CD4-positive, CD25-positive, alpha-beta regulatory T cell (primary cell): ENCODE data around the gene UGDH. TPM values are rescaled to one million over a fixed set of nuclear protein-coding genes. Genes with fewer than 3 reads are reported as not detected.
A peak's percentile ranks its signal among the peaks of the same experiment; 100 is the strongest.
"Not testable (repeated sequence)": the region's sequence is repeated elsewhere in the genome, so short reads cannot be mapped to it uniquely, and the experiment has no call there.

ENCODE experiments used
- ATAC-seq, 2 donors: fragments of 150-1000 bp; cut with Tn5 transposase; one replicate each; pipeline ENCODE4 v1.10.0; 2021; ENCODE audit warnings: low read depth in 2 of 2, moderate number of reproducible peaks in 2 of 2, moderate library complexity in 1 of 2
- DNase-seq, 3 donors: peaks; one replicate each; pipeline versions ENCODE4 v3.0.0 to v3.0.0-alpha.2; 2012 to 2022; ENCODE audit warnings: mixed read lengths in 1 of 3
- H3K27ac ChIP-seq: one replicate; pipeline ENCODE4 v1.7.0; 2013; ENCODE audit warnings: mild to moderate bottlenecking, low read length; ENCODE audit not compliant: insufficient read depth, poor library complexity, severe bottlenecking
- H3K27me3 ChIP-seq: one replicate; pipeline ENCODE4 v1.7.0; 2013; ENCODE audit warnings: low read length; ENCODE audit not compliant: control insufficient read depth, insufficient read depth
- H3K36me3 ChIP-seq: one replicate; pipeline ENCODE4 v1.7.0; 2013; ENCODE audit warnings: mild to moderate bottlenecking, low read length, moderate library complexity; ENCODE audit not compliant: control insufficient read depth, insufficient read depth
- H3K4me1 ChIP-seq: 2 replicates; pipeline ENCODE4 v1.7.0; 2013; ENCODE audit warnings: mild to moderate bottlenecking, low read length; ENCODE audit not compliant: insufficient read depth, control insufficient read depth, poor library complexity, severe bottlenecking
- H3K4me3 ChIP-seq: one replicate; pipeline ENCODE4 v1.7.0; 2013; ENCODE audit warnings: low read depth, mild to moderate bottlenecking, low read length, moderate library complexity
- H3K9me3 ChIP-seq, 2 experiments: 1 replicate in 1 of 2; 2 replicates in 1 of 2; pipeline ENCODE4 v1.7.0; 2013; ENCODE audit warnings: low read length in 2 of 2, mild to moderate bottlenecking in 1 of 2, moderate library complexity in 1 of 2; ENCODE audit not compliant: control insufficient read depth in 2 of 2
- H3K27ac Mint-ChIP-seq, 3 donors: one replicate each; pipeline ENCODE4 v1.8.0; 2020 to 2022; ENCODE audit warnings: mild to moderate bottlenecking in 3 of 3, mixed read lengths in 3 of 3, moderate library complexity in 2 of 3
- H3K27me3 Mint-ChIP-seq: one replicate; pipeline ENCODE4 v1.8.0; 2022; ENCODE audit warnings: mild to moderate bottlenecking, mixed read lengths
- H3K36me3 Mint-ChIP-seq: one replicate; pipeline ENCODE4 v1.8.0; 2020; ENCODE audit warnings: mixed read lengths
- H3K4me1 Mint-ChIP-seq, 4 donors: one replicate each; pipeline ENCODE4 v1.8.0; 2020 to 2022; ENCODE audit warnings: mixed read lengths in 4 of 4, mild to moderate bottlenecking in 1 of 4
- H3K4me3 Mint-ChIP-seq, 4 donors: one replicate each; pipeline ENCODE4 v1.8.0; 2020 to 2022; ENCODE audit warnings: mild to moderate bottlenecking in 4 of 4, mixed read lengths in 4 of 4, moderate library complexity in 3 of 4
- H3K9me3 Mint-ChIP-seq, 7 donors: one replicate each; pipeline ENCODE4 v1.8.0; 2020 to 2022; ENCODE audit warnings: mixed read lengths in 7 of 7, mild to moderate bottlenecking in 3 of 7, moderate library complexity in 2 of 7
- polyA plus RNA-seq, 4 donors: library from polyadenylated mRNA; unstranded; fragments of 300-500 nt; fragmentation: Illumina TruSeq; gene quantifications; one replicate each; pipeline ENCODE4 v1.2.3, GENCODE V29; 2021
- total RNA-seq: library from RNA; stranded (reverse); gene quantifications from one replicate; pipeline ENCODE4 v1.2.3, GENCODE V29; 2022

UGDH gene
- total and polyA plus RNA-seq, 5 donors from 2014 or later, result 6.7 to 23.1 (median 18.9) TPM

DNA sequence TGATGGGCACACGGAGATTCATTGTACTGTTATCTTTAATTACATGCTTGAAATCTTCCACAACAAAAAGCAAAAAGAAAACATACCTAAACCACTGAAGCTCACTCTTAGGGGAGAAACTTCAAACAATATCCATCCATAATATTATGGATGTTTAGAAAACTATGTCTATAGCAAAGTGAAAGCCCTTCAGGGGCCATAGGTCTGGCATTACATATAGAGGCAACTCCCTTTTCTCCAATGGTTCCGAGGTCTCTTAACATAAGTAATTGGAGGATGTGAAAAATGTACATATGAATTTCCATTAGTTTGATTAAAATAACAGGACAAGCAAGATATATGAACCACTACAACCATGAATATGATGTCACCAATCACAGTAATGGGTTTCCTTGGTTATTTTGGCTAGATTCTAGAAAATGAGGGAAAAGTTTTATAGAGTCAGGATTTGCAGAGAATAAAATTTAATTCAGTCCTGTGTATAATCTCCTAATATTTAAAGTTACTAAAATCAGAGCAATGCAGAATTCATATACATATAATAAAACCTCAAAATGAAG, 10.8 kb downstream of the UGDH start:
- Histone ChIP-seq H3K27me3 (no peaks in the 10 kb centered on the region), H3K4me3 (no peak overlapping the region), H3K9me3 (no peaks in the 10 kb centered on the region), H3K36me3 (peaks cover 5% of the 10 kb centered on the region), H3K4me1 (no peaks in the 10 kb centered on the region), H3K27ac (no peak overlapping the region)
- Mint-ChIP-seq H3K27ac (no peak overlapping the region), H3K9me3 (no peaks in the 10 kb centered on the region), H3K36me3 (peaks cover 13% of the 10 kb centered on the region), H3K4me1 (peaks cover 0 to under 1% (median 0%) of the 10 kb centered on the region in 4 donors), H3K27me3 (no peaks in the 10 kb centered on the region), H3K4me3 (no peak overlapping the region)
- ATAC-seq, result no peak
- no peak for DNase-seq

DNA sequence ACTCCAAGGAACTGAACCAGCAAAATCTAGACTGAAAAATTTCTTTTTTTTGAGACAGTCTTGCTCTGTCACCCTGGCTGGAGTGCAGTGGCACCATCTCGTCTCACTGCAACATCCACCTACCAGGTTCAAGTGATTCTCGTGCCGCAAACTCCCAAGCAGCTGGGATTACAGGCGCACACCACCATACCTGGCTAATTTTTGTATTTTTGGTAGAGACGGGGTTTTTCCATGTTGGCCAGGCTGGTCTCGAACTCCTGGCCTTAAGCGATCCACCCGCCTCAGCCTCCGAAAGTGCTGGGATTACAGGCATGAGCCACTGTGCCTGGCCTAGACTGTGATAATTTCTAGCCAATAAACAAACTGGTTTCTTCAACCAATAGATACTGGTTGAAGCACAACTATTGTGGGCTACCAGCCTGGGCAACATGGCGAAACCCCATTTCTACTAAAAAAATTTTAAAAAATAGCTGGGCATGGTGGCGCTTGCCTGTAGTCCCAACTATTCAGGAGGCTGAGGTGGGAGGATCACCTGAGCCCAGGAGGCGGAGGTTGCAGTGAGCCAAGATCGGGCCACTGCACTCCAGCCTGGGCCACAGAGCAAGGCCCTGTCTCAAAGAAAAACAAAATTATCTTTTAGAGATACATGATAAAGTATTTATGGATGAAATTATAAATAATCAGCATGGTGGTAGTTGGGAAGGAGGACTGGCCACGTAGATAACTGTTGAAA, 11.4 kb downstream of the UGDH start:
- not testable (repeated sequence) for DNase-seq, H3K4me1 Mint-ChIP-seq, H3K4me3 Mint-ChIP-seq, H3K27ac ChIP-seq, H3K27ac Mint-ChIP-seq, H3K36me3 ChIP-seq, H3K9me3 ChIP-seq, H3K4me3 ChIP-seq, H3K9me3 Mint-ChIP-seq, H3K4me1 ChIP-seq, H3K27me3 Mint-ChIP-seq, ATAC-seq, H3K27me3 ChIP-seq
- H3K36me3 Mint-ChIP-seq, result peaks cover 13% of the 10 kb centered on the region

GRCh38 chr4:39514888-39515401, 12.3 kb downstream of the UGDH start:
- no peaks in the 10 kb centered on the region for H3K9me3 Mint-ChIP-seq
- Histone ChIP-seq H3K36me3 (peaks cover 16% of the 10 kb centered on the region), H3K27ac (no peak overlapping the region), H3K9me3 (no peaks in the 10 kb centered on the region), H3K4me3 (no peak overlapping the region), H3K4me1 (no peaks in the 10 kb centered on the region), H3K27me3 (no peaks in the 10 kb centered on the region)
- no peaks in the 10 kb centered on the region for H3K27me3 Mint-ChIP-seq
- peaks cover 19% of the 10 kb centered on the region for H3K36me3 Mint-ChIP-seq
- DNase-seq (no peak), ATAC-seq (no peak)
- no peak overlapping the region for H3K27ac Mint-ChIP-seq
- H3K4me3 Mint-ChIP-seq, result no peak overlapping the region
- H3K4me1 Mint-ChIP-seq, result no peaks in the 10 kb centered on the region

DNA sequence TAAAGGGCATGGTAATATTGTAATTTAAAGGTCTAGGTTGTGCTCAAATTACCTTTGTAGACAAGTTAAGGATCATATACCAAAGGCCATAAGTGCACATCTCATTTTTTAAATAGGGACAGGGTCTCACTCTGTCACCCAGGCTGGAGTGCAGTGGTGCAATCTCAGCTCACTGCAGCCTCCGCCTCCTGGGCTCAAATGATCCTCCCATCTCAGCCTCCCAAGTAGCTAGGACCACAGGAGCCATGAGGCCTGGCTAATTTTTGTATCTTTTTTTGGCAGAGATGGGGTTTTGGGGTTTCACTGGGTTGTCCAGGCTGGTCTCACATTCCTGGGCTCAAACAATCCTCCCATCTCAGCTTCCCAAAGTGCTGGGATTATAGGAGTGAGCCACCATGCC, 13.0 kb downstream of the UGDH start:
- not testable (repeated sequence) for H3K9me3 Mint-ChIP-seq, H3K4me1 Mint-ChIP-seq, ATAC-seq, H3K4me3 ChIP-seq, H3K27me3 ChIP-seq, H3K4me3 Mint-ChIP-seq, H3K27ac Mint-ChIP-seq, H3K9me3 ChIP-seq, H3K27ac ChIP-seq, H3K4me1 ChIP-seq, DNase-seq, H3K27me3 Mint-ChIP-seq
- H3K36me3 ChIP-seq, result peaks cover 23% of the 10 kb centered on the region
- peaks cover 26% of the 10 kb centered on the region for H3K36me3 Mint-ChIP-seq

GRCh38 chr4:39510348-39510929, 16.8 kb downstream of the UGDH start:
- H3K27me3 Mint-ChIP-seq, result no peaks in the 10 kb centered on the region
- no peak for DNase-seq
- no peak for ATAC-seq
- no peak overlapping the region for H3K4me3 Mint-ChIP-seq
- peaks cover 50% of the 10 kb centered on the region for H3K36me3 ChIP-seq
- no peak overlapping the region for H3K4me3 ChIP-seq
- H3K36me3 Mint-ChIP-seq, result peaks cover 35% of the 10 kb centered on the region
- H3K4me1 Mint-ChIP-seq, result no peaks in the 10 kb centered on the region
- H3K9me3 Mint-ChIP-seq, result peaks cover 0 to 1% (median 0%) of the 10 kb centered on the region in 7 donors
- no peaks in the 10 kb centered on the region for H3K27me3 ChIP-seq
- H3K27ac ChIP-seq, result no peak overlapping the region
- H3K9me3 ChIP-seq, result no peaks in the 10 kb centered on the region
- no peak overlapping the region for H3K27ac Mint-ChIP-seq
- no peaks in the 10 kb centered on the region for H3K4me1 ChIP-seq

DNA sequence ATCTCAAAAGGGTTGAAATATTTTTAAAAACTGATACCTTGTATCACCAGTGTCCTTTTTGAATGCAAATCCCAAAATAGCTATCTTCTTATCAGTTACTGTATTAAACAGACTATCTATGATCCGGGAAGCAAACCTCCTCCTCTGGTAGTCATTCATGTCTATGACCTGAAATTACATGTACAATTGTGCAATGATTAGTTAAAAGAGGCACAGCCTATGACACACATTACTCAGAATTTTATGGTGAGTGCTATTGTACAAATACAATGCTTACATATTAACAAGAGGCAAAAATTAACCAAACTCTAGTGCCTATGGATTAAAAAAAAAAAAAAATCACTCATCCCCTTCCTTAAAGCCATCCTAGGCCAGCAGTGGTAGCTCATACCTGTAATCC, 21.7 kb downstream of the UGDH start:
- Histone ChIP-seq H3K36me3 (peaks cover 74% of the 10 kb centered on the region), H3K4me1 (no peaks in the 10 kb centered on the region), H3K4me3 (no peak overlapping the region), H3K27ac (no peak overlapping the region), H3K9me3 (no peaks in the 10 kb centered on the region), H3K27me3 (no peaks in the 10 kb centered on the region)
- Mint-ChIP-seq H3K9me3 (peaks cover 0 to 1% (median 0%) of the 10 kb centered on the region in 7 donors), H3K36me3 (peaks cover 48% of the 10 kb centered on the region), H3K27me3 (no peaks in the 10 kb centered on the region), H3K4me3 (no peak overlapping the region), H3K27ac (no peak overlapping the region), H3K4me1 (no peaks in the 10 kb centered on the region)
- DNase-seq, result no peak
- no peak for ATAC-seq

- Histone ChIP-seq H3K27me3 (no peaks in the 10 kb centered on the region), H3K4me3 (no peak overlapping the region), H3K4me1 (no peaks in the 10 kb centered on the region), H3K36me3 (peaks cover 67% of the 10 kb centered on the region), H3K9me3 (no peaks in the 10 kb centered on the region), H3K27ac (no peak overlapping the region)
- no peaks in the 10 kb centered on the region for H3K4me1 Mint-ChIP-seq
- H3K27ac Mint-ChIP-seq, result peak overlapping the region in 1 of 3 donors; percentile 42
- no peaks in the 10 kb centered on the region for H3K27me3 Mint-ChIP-seq
- no peak overlapping the region for H3K4me3 Mint-ChIP-seq
- ATAC-seq, result no peak
- DNase-seq, result no peak
- peaks cover 45% of the 10 kb centered on the region for H3K36me3 Mint-ChIP-seq
- H3K9me3 Mint-ChIP-seq, result peaks cover 0 to 1% (median 0%) of the 10 kb centered on the region in 7 donors
Observed at GRCh38 chr4:39504538-39504937, 22.7 kb downstream of the UGDH start.
